Testis (tissue), 3 donors: ENCODE results near the gene VAV2. TPM values are rescaled to one million over a fixed set of nuclear protein-coding genes. Genes with fewer than 3 reads are reported as not detected.
A peak's percentile ranks its signal among the peaks of the same experiment; 100 is the strongest.

Experiments used
- DNase-seq: peaks from one replicate; pipeline ENCODE4 v3.0.0-alpha.2; 2019
- H3K27ac ChIP-seq, 2 donors: fragments of 200-600 bp; sonication (generic); one replicate each; pipeline ENCODE4 v1.5.1; 2019
- H3K27me3 ChIP-seq: fragments of 200-600 bp; sonication (generic); one replicate; pipeline ENCODE4 v1.5.1; 2019
- H3K36me3 ChIP-seq: fragments of 200-600 bp; sonication (generic); one replicate; pipeline ENCODE4 v1.5.1; 2017; ENCODE audit warnings: low read depth; ENCODE audit errors: missing control alignments
- H3K4me1 ChIP-seq: fragments of 200-600 bp; sonication (generic); one replicate; pipeline ENCODE4 v1.5.1; 2019
- H3K4me3 ChIP-seq, 2 donors: fragments of 200-600 bp; sonication (generic); one replicate each; pipeline ENCODE4 v1.5.1; 2017 to 2019
- H3K9me3 ChIP-seq: fragments of 200-600 bp; sonication (generic); one replicate; pipeline ENCODE4 v1.5.1; 2017
- POLR2A ChIP-seq: fragments of 450-650 bp; IDR thresholded peaks from one replicate; pipeline ENCODE4 v1.6.1; 2017; ENCODE audit warnings: antibody characterized with exemption, mild to moderate bottlenecking, moderate library complexity
- WGBS, 2 donors: methylation state at CpG; one replicate each; pipeline ENCODE4 v1.1.5; 2018; 5-methylcytosine and 5-hydroxymethylcytosine counted together
- intact Hi-C: fragments of 100-400 bp; cut with DNase I; formaldehyde crosslinking; loops from one replicate; pipeline ENCODE4 v1.15.1; 2023; ENCODE audit warnings: low total_unique reads
- polyA plus RNA-seq: library from polyadenylated mRNA; stranded (reverse); fragments of 350-450 nt; fragmentation: Illumina TruSeq; extraction: RNeasy Lipid Tissue Mini Kit (QIAGEN cat#74804); gene quantifications from one replicate; pipeline ENCODE4 v1.2.3, GENCODE V29; 2014; ENCODE audit warnings: low read depth, low replicate concordance; ENCODE audit not compliant: insufficient read depth
- total RNA-seq, 2 donors: library from RNA; depleted of rRNA; stranded (reverse); fragments of >200 nt; gene quantifications; one replicate each; pipeline ENCODE4 v1.2.3, GENCODE V29; 2016
- TF ChIP-seq, protein P1 (sequence below), 3 experiments: fragments of 450-650 bp in 2 of 3; fragments of 200-600 bp in 1 of 3; sonication (generic) in 1 of 3; IDR thresholded peaks; one replicate each; pipeline ENCODE4 v1.5.1; 2016 to 2019; ENCODE audit warnings: antibody characterized with exemption in 3 of 3, mild to moderate bottlenecking in 2 of 3, moderate library complexity in 1 of 3

Gene VAV2
- total and polyA plus RNA-seq, 3 donors from 2014 or later: 11.0 to 14.1 (median 12.2) TPM

DNA sequence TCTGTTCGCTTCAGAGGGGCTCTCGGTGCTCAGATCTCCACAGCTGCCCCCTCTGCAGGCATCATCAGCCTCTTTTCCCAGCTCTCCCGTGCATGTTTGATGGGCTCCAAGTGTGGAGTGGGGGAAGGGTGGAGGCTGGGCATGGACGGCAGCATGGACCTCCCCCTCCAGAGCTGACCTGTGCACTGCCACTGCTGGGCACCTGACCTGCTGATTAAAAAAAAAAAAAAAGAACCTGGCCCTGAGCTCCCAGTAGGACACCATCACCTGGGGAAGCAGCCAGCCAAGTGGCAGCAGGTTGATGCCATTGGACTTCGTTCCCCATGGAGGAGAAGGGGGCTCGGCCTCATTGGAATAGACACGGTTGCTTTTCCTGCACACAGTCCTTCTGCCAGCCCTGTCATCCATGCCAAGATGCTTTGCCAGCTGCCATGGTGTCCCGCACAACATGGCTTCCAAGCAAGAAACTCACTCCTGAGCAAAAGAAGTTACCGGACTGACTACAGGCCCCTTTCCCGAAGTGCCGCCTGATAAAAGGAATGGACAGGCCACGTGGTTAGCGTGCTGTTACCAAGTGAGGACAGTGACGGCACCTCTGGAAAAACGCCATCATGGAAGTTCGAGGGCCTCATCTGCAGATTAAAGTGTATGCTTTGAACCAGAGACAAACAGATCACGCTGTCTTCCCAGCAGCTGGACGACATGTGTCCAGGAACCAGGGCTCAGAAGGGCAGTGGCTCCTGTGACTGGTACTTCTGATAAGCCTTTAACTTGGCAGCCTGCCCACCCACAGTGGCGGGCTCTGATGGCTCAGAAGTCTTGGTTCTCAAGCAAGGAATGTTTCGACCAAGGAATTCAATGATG, 18.4 kb upstream of the VAV2 start:
- H3K27ac ChIP-seq: no peak overlapping the region
- H3K9me3 ChIP-seq: no peaks in the 10 kb centered on the region
- no peaks in the 10 kb centered on the region for H3K4me1 ChIP-seq
- H3K36me3 ChIP-seq: no peaks in the 10 kb centered on the region
- DNase-seq: peak; percentile 51
- H3K27me3 ChIP-seq: no peaks in the 10 kb centered on the region
- 73 to 77% methylated on average over 18 to 20 of the region's 20 CpGs for WGBS, 2 donors
- TF ChIP-seq, protein P1, sequence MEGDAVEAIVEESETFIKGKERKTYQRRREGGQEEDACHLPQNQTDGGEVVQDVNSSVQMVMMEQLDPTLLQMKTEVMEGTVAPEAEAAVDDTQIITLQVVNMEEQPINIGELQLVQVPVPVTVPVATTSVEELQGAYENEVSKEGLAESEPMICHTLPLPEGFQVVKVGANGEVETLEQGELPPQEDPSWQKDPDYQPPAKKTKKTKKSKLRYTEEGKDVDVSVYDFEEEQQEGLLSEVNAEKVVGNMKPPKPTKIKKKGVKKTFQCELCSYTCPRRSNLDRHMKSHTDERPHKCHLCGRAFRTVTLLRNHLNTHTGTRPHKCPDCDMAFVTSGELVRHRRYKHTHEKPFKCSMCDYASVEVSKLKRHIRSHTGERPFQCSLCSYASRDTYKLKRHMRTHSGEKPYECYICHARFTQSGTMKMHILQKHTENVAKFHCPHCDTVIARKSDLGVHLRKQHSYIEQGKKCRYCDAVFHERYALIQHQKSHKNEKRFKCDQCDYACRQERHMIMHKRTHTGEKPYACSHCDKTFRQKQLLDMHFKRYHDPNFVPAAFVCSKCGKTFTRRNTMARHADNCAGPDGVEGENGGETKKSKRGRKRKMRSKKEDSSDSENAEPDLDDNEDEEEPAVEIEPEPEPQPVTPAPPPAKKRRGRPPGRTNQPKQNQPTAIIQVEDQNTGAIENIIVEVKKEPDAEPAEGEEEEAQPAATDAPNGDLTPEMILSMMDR (IDR thresholded peaks at IDR 0.05): no peak
- intact Hi-C loops: no loop called here
- no peak overlapping the region for H3K4me3 ChIP-seq

DNA sequence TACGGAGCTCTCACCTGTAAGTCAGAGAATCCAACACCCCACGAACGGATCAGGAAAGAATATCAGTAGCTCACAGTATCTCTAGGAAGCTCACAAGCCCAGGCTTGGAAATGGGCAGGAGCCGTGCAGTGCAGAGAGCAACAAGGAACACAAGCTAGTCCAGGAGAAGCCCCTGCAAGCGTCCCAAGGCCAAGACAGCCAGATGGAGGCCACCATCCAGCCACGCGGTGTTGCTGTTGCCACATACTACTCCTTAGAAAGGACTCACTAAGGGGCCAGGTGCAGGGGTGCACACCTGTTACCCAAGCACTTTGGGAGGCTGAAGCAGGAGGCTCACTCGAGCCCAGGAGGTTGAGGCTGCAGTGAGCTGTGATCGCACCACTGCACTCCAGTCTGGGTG, 15.4 kb upstream of the VAV2 start:
- no peak overlapping the region for H3K4me3 ChIP-seq
- no peaks in the 10 kb centered on the region for H3K9me3 ChIP-seq
- no peak for TF ChIP-seq POLR2A
- TF ChIP-seq, protein P1 (IDR thresholded peaks at IDR 0.05): no peak
- 62 to 66% methylated on average over 9 of the region's 9 CpGs for WGBS, 2 donors
- H3K4me1 ChIP-seq: no peaks in the 10 kb centered on the region
- no peak for DNase-seq
- intact Hi-C loops: no loop called here
- no peak overlapping the region for H3K27ac ChIP-seq
- no peaks in the 10 kb centered on the region for H3K36me3 ChIP-seq
- no peaks in the 10 kb centered on the region for H3K27me3 ChIP-seq

DNA sequence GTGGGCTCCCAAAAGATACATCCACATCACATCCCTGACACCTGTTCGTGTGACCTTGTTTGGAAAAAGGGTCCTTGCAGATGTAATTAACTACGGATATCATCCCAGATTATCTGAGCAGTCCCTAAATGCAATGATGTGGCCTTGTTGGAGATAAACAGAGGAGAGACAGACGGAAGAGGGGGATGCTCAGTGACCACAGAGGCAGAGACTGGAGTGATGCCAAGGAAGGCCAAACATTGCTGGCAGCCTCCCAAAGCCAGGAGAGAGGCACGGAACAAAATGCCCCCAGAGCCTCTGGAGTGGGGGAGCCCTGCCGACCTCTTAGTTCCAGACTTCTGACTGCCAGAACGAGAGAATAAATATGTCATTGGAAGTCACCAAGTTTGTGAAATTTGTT, 15.0 kb upstream of the VAV2 start:
- Histone ChIP-seq H3K9me3 (no peaks in the 10 kb centered on the region), H3K4me1 (no peaks in the 10 kb centered on the region), H3K27ac (no peak overlapping the region), H3K27me3 (no peaks in the 10 kb centered on the region), H3K4me3 (no peak overlapping the region), H3K36me3 (no peaks in the 10 kb centered on the region)
- TF ChIP-seq, protein P1 (IDR thresholded peaks at IDR 0.05): no peak
- no peak for TF ChIP-seq POLR2A
- WGBS, 2 donors: 46 to 49% methylated on average over 6 of the region's 6 CpGs
- no peak for DNase-seq
- intact Hi-C loops: no loop called here

DNA sequence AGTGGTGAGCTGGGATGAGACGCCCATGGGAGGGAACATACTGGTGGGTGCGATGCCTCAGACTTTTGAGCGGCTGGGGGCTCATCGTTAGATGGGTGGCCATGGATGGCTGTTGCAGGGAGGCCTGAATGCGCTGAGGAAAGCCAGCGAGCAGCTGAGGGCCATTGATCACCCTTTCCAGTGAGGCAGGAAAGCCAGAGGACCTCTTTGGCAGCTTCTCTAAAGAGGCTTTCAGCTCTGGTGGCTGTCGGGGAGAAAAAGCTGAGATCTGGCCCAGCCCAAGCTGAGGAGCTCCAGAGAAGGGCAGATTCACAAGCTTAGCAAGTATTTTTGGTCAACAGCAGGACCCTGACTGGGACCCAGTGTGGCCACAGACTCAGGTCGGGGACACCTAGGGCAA, 13.3 kb upstream of the VAV2 start:
- DNase-seq: no peak
- H3K27me3 ChIP-seq: no peaks in the 10 kb centered on the region
- H3K27ac ChIP-seq: no peak overlapping the region
- H3K9me3 ChIP-seq: no peaks in the 10 kb centered on the region
- no peak overlapping the region for H3K4me3 ChIP-seq
- no peaks in the 10 kb centered on the region for H3K36me3 ChIP-seq
- intact Hi-C loops: no loop called here
- WGBS, 2 donors: 84 to 92% methylated on average over 5 to 8 of the region's 8 CpGs
- H3K4me1 ChIP-seq: no peaks in the 10 kb centered on the region
- no peak for TF ChIP-seq POLR2A
- TF ChIP-seq, protein P1 (IDR thresholded peaks at IDR 0.05): no peak

DNA sequence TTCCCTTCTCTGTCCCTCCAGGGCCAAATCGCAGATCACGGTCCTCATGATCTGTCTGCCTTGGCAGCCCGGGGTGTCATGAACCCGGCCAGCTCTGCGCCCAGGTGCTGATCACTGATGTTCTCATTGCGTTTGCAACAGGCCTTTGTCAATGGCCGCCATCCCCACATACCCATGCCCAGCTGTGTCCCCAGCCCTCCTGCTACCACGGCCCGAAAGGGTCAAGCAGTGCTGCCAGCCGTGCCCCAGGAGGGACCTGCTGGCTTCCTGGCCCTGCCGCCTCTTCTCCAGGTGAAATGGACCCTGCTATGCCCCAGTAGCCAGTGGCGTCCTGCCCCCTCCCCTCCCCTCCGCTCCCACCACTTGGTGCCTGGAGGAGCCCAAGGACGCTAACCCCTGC, 12.8 kb upstream of the VAV2 start:
- H3K27ac ChIP-seq: no peak overlapping the region
- H3K9me3 ChIP-seq: no peaks in the 10 kb centered on the region
- H3K27me3 ChIP-seq: no peaks in the 10 kb centered on the region
- intact Hi-C loops: no loop called here
- no peak for DNase-seq
- H3K36me3 ChIP-seq: no peaks in the 10 kb centered on the region
- H3K4me1 ChIP-seq: no peaks in the 10 kb centered on the region
- H3K4me3 ChIP-seq: no peak overlapping the region
- TF ChIP-seq, protein P1 (IDR thresholded peaks at IDR 0.05): no peak
- TF ChIP-seq POLR2A: no peak
- WGBS, 2 donors: 87 to 97% methylated on average over 7 to 14 of the region's 14 CpGs
